Colonic mucosa (tissue), 4 donors: ENCODE measurements around the gene FAM181A. TPM values are rescaled to one million over a fixed set of nuclear protein-coding genes. Genes with fewer than 3 reads are reported as not detected.

Experiments used
- DNase-seq: peaks from one replicate; pipeline ENCODE4 v3.0.0-alpha.2; 2020
- H3K27ac ChIP-seq: fragments of 200-600 bp; one replicate; pipeline ENCODE4 v1.8.0; 2021
- H3K27me3 ChIP-seq: fragments of 200-600 bp; one replicate; pipeline ENCODE4 v1.8.0; 2021
- H3K36me3 ChIP-seq: fragments of 200-600 bp; one replicate; pipeline ENCODE4 v1.8.0; 2021
- H3K4me1 ChIP-seq: fragments of 200-600 bp; one replicate; pipeline ENCODE4 v1.8.0; 2021; ENCODE audit warnings: mild to moderate bottlenecking
- H3K4me3 ChIP-seq: fragments of 200-600 bp; one replicate; pipeline ENCODE4 v1.8.0; 2021
- H3K9ac ChIP-seq, 2 donors: one replicate each; pipeline ENCODE4 v1.7.0; 2013; ENCODE audit warnings: control low read depth in 2 of 2, low read depth in 2 of 2, low read length in 2 of 2
- H3K9me3 ChIP-seq: fragments of 200-600 bp; one replicate; pipeline ENCODE4 v1.8.0; 2021
- CTCF ChIP-seq: fragments of 200-600 bp; IDR thresholded peaks from one replicate; pipeline ENCODE4 v1.8.0; 2022; ENCODE audit warnings: antibody characterized with exemption, mild to moderate bottlenecking
- intact Hi-C: fragments of 100-400 bp; cut with DNase I; formaldehyde crosslinking; loops from one replicate; pipeline ENCODE4 v1.14.1; 2022
- total RNA-seq, 2 donors: library from RNA; stranded (reverse); fragmentation: NEBNext Ultra II Directional in 1 of 2; extraction: Animal tissue kit (Norgen Biotek cat#: 25700) in 1 of 2; gene quantifications; one replicate each; pipeline ENCODE4 v1.2.1, GENCODE V29; 2021
- donor health status: healthy.
- donor health status: DM: no; HTN: no; CAD: no.
- donor health status: DM: no; HTN: no; CAD: no.

FAM181A gene
- total RNA-seq, 2 donors from 2014 or later = not detected

DNA sequence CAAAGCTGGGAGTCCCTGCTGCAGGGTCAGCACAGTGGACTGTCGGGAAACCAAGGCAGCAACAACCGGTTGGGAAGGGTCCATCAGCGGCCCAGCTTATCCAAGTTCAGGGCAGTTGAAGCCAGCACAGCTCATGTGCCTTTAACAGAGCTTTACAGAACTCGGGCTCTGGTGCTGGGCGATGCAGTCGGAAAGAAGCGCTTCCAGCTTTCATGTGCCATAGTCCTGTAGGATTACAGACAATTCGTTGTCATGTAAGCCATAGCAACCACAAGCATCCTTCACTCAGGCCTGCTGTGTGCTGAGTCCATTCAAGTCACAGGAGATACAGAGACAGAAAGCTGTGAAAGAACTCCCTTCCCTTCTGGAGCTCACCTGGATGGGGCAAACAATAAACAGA, 3.5 kb upstream of the FAM181A start:
- Histone ChIP-seq H3K27ac (no peak overlapping the region), H3K9ac (no peak overlapping the region), H3K4me1 (no peaks in the 10 kb centered on the region), H3K27me3 (no peaks in the 10 kb centered on the region), H3K9me3 (no peaks in the 10 kb centered on the region), H3K4me3 (no peak overlapping the region), H3K36me3 (no peaks in the 10 kb centered on the region)
- no peak for DNase-seq
- intact Hi-C loops = no loop called here
- no peak for TF ChIP-seq CTCF

- Histone ChIP-seq H3K4me1 (no peaks in the 10 kb centered on the region), H3K27ac (no peak overlapping the region), H3K27me3 (no peaks in the 10 kb centered on the region), H3K9me3 (no peaks in the 10 kb centered on the region), H3K36me3 (no peaks in the 10 kb centered on the region), H3K9ac (no peak overlapping the region), H3K4me3 (no peak overlapping the region)
- intact Hi-C loops = no loop called here
- DNase-seq = no peak
- TF ChIP-seq CTCF = no peak
Observed at GRCh38 chr14:93924592-93925355, 2.4 kb upstream of the FAM181A start.

DNA sequence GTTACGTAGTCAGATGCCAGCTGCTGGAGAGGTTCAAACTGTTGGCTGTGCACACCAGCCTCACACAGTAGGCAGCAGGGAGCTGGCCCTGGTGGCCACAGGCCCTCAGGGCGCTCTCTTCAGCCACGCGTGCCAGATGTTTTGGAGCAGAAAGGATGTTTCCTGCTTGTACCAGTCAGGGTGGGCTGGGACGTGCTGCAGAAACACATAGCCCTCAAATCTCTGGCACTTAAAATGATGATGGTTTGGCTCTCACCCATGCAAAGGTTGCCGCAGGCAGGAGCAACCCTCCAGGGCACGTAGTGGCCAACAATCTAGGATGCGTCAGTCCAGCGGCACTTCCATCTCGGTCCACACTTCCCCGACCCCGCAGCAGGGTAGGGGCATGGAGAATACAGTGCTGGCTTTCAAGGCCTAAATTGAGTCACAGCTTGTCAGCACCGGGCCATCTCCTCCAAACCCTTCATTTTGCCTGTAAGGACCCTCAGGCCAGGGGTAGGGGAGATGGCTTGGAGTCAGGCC, 1.7 kb upstream of the FAM181A start:
- no peak overlapping the region for H3K4me3 ChIP-seq
- H3K27me3 ChIP-seq = no peaks in the 10 kb centered on the region
- no peak overlapping the region for H3K27ac ChIP-seq
- intact Hi-C loops = no loop called here
- H3K9me3 ChIP-seq = no peaks in the 10 kb centered on the region
- H3K4me1 ChIP-seq = no peaks in the 10 kb centered on the region
- no peak overlapping the region for H3K9ac ChIP-seq
- no peak for TF ChIP-seq CTCF
- H3K36me3 ChIP-seq = no peaks in the 10 kb centered on the region
- DNase-seq = no peak

GRCh38 chr14:93926245-93926872, 785 bp upstream of the FAM181A start:
- no peaks in the 10 kb centered on the region for H3K36me3 ChIP-seq
- H3K9ac ChIP-seq = no peak overlapping the region
- TF ChIP-seq CTCF = no peak
- intact Hi-C loops = no loop called here
- H3K4me1 ChIP-seq = no peaks in the 10 kb centered on the region
- no peak overlapping the region for H3K27ac ChIP-seq
- DNase-seq = no peak
- no peak overlapping the region for H3K4me3 ChIP-seq
- no peaks in the 10 kb centered on the region for H3K9me3 ChIP-seq
- no peaks in the 10 kb centered on the region for H3K27me3 ChIP-seq

- Histone ChIP-seq H3K27ac (no peak overlapping the region), H3K4me1 (no peaks in the 10 kb centered on the region)
- DNase-seq = no peak
Observed at GRCh38 chr14:93927800-93928145, 629 bp downstream of the FAM181A start.

More at GRCh38 chr14:93927800-93928145, 629 bp downstream of the FAM181A start:
- H3K36me3 ChIP-seq = no peaks in the 10 kb centered on the region
- H3K4me3 ChIP-seq = no peak overlapping the region
- H3K9ac ChIP-seq = no peak overlapping the region
- TF ChIP-seq CTCF = no peak
- intact Hi-C loops = no loop called here
- no peaks in the 10 kb centered on the region for H3K27me3 ChIP-seq
- H3K9me3 ChIP-seq = no peaks in the 10 kb centered on the region
